ENCODE results near the gene CPN2.
A peak's percentile ranks its signal among the peaks of the same experiment; 100 is the strongest.

Gene CPN2

DNA sequence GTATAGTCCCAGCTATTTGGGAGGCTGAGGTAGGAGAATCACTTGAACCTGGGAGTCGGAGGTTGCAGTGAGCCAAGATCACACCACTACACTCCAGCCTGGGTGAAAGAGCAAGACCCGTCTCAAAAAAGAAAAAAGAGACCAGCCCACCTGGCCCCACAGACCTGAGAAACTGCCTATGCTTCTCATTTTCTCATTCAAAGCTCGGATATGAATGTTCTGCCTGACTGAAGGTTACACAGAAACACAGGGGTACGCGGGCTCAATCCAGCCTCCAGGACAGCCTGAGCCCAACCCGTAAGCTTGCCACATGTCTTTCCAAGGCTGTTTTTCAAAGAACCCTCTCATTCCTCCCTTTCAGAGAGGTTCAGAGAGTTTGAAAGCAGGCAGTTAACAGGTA, 28.1 kb upstream of the CPN2 start:
- H3K4me3 ChIP-seq (ENCODE audit: low read depth, low read length): no peak overlapping the region
- no peaks in the 10 kb centered on the region for H3K4me1 ChIP-seq
- no peak overlapping the region for H3K4me2 ChIP-seq (ENCODE audit: low read length)
- H3K27ac ChIP-seq: no peak overlapping the region
- H3K27me3 ChIP-seq (ENCODE audit: control insufficient read depth, insufficient read depth, low read length): no peaks in the 10 kb centered on the region
- TF ChIP-seq, protein P1, sequence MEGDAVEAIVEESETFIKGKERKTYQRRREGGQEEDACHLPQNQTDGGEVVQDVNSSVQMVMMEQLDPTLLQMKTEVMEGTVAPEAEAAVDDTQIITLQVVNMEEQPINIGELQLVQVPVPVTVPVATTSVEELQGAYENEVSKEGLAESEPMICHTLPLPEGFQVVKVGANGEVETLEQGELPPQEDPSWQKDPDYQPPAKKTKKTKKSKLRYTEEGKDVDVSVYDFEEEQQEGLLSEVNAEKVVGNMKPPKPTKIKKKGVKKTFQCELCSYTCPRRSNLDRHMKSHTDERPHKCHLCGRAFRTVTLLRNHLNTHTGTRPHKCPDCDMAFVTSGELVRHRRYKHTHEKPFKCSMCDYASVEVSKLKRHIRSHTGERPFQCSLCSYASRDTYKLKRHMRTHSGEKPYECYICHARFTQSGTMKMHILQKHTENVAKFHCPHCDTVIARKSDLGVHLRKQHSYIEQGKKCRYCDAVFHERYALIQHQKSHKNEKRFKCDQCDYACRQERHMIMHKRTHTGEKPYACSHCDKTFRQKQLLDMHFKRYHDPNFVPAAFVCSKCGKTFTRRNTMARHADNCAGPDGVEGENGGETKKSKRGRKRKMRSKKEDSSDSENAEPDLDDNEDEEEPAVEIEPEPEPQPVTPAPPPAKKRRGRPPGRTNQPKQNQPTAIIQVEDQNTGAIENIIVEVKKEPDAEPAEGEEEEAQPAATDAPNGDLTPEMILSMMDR (IDR thresholded peaks at IDR 0.05): no peak
- no peak overlapping the region for H3K9ac ChIP-seq
- no peaks in the 10 kb centered on the region for H3K79me2 ChIP-seq
- no peaks in the 10 kb centered on the region for H3K9me3 ChIP-seq (ENCODE audit: control insufficient read depth, low read length)
- no peaks in the 10 kb centered on the region for H3K36me3 ChIP-seq (ENCODE audit: control insufficient read depth, insufficient read depth, low read length)
- no peak overlapping the region for H2AFZ ChIP-seq

DNA sequence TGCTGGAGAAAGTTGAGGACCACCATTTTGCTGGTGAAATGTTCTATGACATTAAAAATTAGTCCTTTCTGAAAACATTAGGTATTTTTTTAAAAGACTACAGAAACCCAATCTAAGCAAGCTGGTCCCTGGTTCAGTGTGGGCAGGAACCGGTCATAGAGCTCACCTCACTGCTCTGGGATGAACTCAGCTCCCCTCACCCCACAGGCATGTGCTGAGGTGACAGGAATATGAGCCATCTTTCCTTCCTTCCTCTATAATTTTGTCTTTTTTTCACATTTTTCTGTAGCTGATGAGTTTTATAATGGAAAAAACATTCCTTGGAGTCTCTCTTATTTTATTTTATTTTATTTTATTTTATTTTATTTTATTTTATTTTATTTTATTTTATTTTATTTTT, 26.6 kb upstream of the CPN2 start:
- H2AFZ ChIP-seq: no peak overlapping the region
- no peaks in the 10 kb centered on the region for H3K27me3 ChIP-seq (ENCODE audit: control insufficient read depth, insufficient read depth, low read length)

DNA sequence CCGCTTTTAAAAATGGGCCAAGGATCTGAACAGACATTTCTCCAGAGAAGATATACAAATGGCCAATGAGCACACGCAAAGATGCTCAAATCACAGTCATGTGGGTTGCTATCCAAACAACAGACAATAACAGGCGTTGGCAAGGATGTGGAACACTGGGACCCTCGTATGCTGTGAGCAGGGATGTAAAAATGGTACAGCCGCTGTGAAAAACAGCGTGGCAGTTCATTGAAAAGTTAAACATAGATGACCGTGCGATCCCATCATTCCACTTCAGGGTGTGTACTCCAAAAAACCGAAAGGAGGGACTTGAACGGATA, 25.1 kb upstream of the CPN2 start:
- Histone ChIP-seq H3K79me2 (no peaks in the 10 kb centered on the region), H2AFZ (no peak overlapping the region), H3K27ac (no peak overlapping the region), H3K9me3 (ENCODE audit: control insufficient read depth, low read length) (no peaks in the 10 kb centered on the region), H3K4me1 (no peaks in the 10 kb centered on the region), H3K4me2 (ENCODE audit: low read length) (no peak overlapping the region), H3K4me3 (ENCODE audit: low read depth, low read length) (no peak overlapping the region), H3K27me3 (ENCODE audit: control insufficient read depth, insufficient read depth, low read length) (no peaks in the 10 kb centered on the region), H3K9ac (no peak overlapping the region), H3K36me3 (ENCODE audit: control insufficient read depth, insufficient read depth, low read length) (no peaks in the 10 kb centered on the region)
- TF ChIP-seq, protein P1 (IDR thresholded peaks at IDR 0.05): no peak

More for the DNA sequence above, 26.6 kb upstream of the CPN2 start:
- H3K4me1 ChIP-seq: no peaks in the 10 kb centered on the region
- no peak overlapping the region for H3K4me2 ChIP-seq (ENCODE audit: low read length)
- no peaks in the 10 kb centered on the region for H3K79me2 ChIP-seq
- no peak overlapping the region for H3K27ac ChIP-seq
- TF ChIP-seq, protein P1 (IDR thresholded peaks at IDR 0.05): no peak
- no peaks in the 10 kb centered on the region for H3K36me3 ChIP-seq (ENCODE audit: control insufficient read depth, insufficient read depth, low read length)
- H3K9ac ChIP-seq: no peak overlapping the region
- no peak overlapping the region for H3K4me3 ChIP-seq (ENCODE audit: low read depth, low read length)
- no peaks in the 10 kb centered on the region for H3K9me3 ChIP-seq (ENCODE audit: control insufficient read depth, low read length)

DNA sequence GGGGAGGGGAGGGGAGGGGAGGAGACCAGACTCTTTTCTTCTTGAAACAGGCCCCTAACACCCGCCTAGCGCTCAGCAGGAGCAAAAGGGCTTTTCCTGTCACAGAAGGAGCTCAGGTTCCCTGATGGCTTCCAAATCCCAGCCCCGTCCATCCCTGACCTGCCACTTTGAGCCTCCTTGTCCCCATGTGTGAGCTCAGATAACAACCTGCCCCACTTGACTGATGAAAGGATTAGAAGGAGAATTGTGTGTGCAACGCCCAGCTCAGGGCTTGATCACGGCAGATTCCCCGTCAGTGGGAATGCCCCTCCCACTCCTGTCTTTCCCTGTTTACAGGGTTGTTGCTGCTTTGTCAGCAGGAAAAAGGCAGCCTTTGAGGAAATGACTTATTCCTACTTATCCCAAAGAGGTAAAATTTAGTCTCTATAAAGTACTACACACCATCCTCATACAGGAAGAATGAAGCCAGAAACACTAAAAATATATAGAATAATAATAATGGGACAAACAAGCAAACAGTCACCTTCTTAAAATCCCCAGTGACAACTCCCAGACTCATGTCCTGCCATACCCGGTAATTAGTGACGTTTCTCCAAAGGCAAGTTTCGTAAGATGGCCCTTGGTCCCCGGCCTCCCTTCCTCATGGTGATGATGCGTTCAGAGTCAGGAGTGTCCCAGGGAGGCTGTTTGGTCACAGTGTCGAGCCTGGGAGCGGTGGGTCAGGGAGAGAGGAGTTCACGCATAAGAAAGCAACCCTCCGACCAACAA, 24.5 kb upstream of the CPN2 start:
- H2AFZ ChIP-seq: peak overlapping the region; percentile 30
- TF ChIP-seq, protein P1 (IDR thresholded peaks at IDR 0.05): no peak
- H3K9ac ChIP-seq: no peak overlapping the region
- no peak overlapping the region for H3K27ac ChIP-seq
- no peak overlapping the region for H3K4me2 ChIP-seq (ENCODE audit: low read length)
- no peaks in the 10 kb centered on the region for H3K36me3 ChIP-seq (ENCODE audit: control insufficient read depth, insufficient read depth, low read length)
- no peak overlapping the region for H3K4me3 ChIP-seq (ENCODE audit: low read depth, low read length)
- H3K27me3 ChIP-seq (ENCODE audit: control insufficient read depth, insufficient read depth, low read length): no peaks in the 10 kb centered on the region
- no peaks in the 10 kb centered on the region for H3K79me2 ChIP-seq
- no peaks in the 10 kb centered on the region for H3K4me1 ChIP-seq
- no peaks in the 10 kb centered on the region for H3K9me3 ChIP-seq (ENCODE audit: control insufficient read depth, low read length)

DNA sequence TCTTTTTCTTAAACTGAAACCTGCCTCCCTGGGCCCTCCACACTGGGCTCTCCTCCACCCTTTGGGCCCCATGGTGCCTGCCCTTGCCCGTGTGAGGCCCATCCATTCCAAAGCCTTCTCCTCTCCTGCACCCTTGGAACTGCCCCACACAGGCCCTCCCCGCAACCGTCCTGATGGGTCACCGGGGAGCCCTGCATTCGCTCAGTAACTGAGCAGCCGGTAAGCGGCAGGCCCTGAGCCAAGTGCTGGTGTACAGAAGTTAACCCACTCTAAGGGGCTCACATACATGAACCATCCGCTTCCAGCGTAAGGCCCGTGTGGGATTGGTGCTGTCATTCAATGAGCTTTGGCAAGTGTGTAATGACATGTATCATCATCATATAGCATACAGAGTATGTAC, 23.8 kb upstream of the CPN2 start:
- no peaks in the 10 kb centered on the region for H3K9me3 ChIP-seq (ENCODE audit: control insufficient read depth, low read length)
- no peak overlapping the region for H3K4me2 ChIP-seq (ENCODE audit: low read length)
- H3K27me3 ChIP-seq (ENCODE audit: control insufficient read depth, insufficient read depth, low read length): no peaks in the 10 kb centered on the region
- no peak overlapping the region for H3K27ac ChIP-seq
- TF ChIP-seq, protein P1 (IDR thresholded peaks at IDR 0.05): no peak
- no peak overlapping the region for H2AFZ ChIP-seq
- H3K36me3 ChIP-seq (ENCODE audit: control insufficient read depth, insufficient read depth, low read length): no peaks in the 10 kb centered on the region
- no peaks in the 10 kb centered on the region for H3K4me1 ChIP-seq
- H3K9ac ChIP-seq: no peak overlapping the region
- H3K79me2 ChIP-seq: no peaks in the 10 kb centered on the region
- H3K4me3 ChIP-seq (ENCODE audit: low read depth, low read length): no peak overlapping the region

Data from parathyroid adenoma (tissue), 2 donors.